Spleen (tissue), 7 donors: ENCODE measurements around the gene SLC30A7.

Source experiments
- POLR2A ChIP-seq, 3 donors: fragments of 450-650 bp; IDR thresholded peaks; one replicate each; pipeline ENCODE4 v1.5.1; 2017; ENCODE audit warnings: antibody characterized with exemption in 3 of 3, mild to moderate bottlenecking in 1 of 3
- POLR2AphosphoS5 ChIP-seq, 3 donors: sonication (generic); formaldehyde crosslinking; IDR thresholded peaks; one replicate each; pipeline ENCODE4 v1.5.1; 2017; ENCODE audit warnings: antibody characterized with exemption in 3 of 3
- TF ChIP-seq, protein P1 (sequence below), 11 experiments: fragments of 200-600 bp in 7 of 11; fragments of 450-650 bp in 4 of 11; sonication (generic) in 4 of 11; IDR thresholded peaks in 8 of 11; conservative IDR thresholded peaks in 3 of 11; 1 replicate in 7 of 11; 2 replicates in 4 of 11; pipeline versions ENCODE4 v1.4.0 to v1.8.0; 2016 to 2021; ENCODE audit warnings: antibody characterized with exemption in 11 of 11, inconsistent platforms in 4 of 11, mild to moderate bottlenecking in 1 of 11
- donor health status: DM: no; HTN: no; CAD: no; lungs with moderate emphysema.
- donor health status: DM: no; HTN: no; CAD: no.
- donor health status: DM: no; HTN: no; CAD: no.

DNA sequence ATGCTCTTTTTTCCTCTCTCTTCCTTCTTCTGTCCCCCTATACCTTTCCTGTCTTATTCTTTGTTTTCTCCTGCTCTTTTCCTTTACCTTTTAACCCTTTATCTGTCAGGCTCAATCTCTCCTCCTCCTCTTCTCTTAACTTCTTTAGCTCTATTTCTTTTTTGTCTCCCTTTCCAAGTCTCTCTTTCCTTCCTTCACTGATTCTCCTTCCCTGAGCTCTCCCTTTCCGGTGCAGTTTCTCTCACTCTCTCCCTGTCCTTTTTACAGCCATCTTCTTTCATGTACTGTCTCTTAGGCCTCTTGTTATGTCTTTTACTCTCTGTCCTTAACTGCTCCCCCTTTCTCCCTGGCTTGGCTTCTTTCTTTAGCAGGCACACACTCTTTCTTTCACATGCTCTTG lies 12.0 kb downstream of the SLC30A7 start:
- TF ChIP-seq, protein P1, sequence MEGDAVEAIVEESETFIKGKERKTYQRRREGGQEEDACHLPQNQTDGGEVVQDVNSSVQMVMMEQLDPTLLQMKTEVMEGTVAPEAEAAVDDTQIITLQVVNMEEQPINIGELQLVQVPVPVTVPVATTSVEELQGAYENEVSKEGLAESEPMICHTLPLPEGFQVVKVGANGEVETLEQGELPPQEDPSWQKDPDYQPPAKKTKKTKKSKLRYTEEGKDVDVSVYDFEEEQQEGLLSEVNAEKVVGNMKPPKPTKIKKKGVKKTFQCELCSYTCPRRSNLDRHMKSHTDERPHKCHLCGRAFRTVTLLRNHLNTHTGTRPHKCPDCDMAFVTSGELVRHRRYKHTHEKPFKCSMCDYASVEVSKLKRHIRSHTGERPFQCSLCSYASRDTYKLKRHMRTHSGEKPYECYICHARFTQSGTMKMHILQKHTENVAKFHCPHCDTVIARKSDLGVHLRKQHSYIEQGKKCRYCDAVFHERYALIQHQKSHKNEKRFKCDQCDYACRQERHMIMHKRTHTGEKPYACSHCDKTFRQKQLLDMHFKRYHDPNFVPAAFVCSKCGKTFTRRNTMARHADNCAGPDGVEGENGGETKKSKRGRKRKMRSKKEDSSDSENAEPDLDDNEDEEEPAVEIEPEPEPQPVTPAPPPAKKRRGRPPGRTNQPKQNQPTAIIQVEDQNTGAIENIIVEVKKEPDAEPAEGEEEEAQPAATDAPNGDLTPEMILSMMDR (IDR thresholded peaks at IDR 0.05 in 8 of 11, conservative IDR thresholded peaks at IDR 0.05 in 3 of 11) = no peak
- TF ChIP-seq POLR2A (IDR thresholded peaks at IDR 0.05) (no peak), POLR2AphosphoS5 (IDR thresholded peaks at IDR 0.05) (no peak)
